VCaP (cell line): ENCODE measurements around the gene CRCP.
"Not testable (repeated sequence)": the region's sequence is repeated elsewhere in the genome, so short reads cannot be mapped to it uniquely, and the experiment has no call there.

Experiments
- H3K27ac ChIP-seq: fragments of 450-650 bp; 2 replicates; pipeline ENCODE4 v1.5.1; 2017
- TF ChIP-seq, protein P1 (sequence below): fragments of 450-650 bp; conservative IDR thresholded peaks from 2 replicates; pipeline ENCODE4 v1.5.1; 2017; ENCODE audit warnings: mild to moderate bottlenecking, moderate library complexity

CRCP gene

DNA sequence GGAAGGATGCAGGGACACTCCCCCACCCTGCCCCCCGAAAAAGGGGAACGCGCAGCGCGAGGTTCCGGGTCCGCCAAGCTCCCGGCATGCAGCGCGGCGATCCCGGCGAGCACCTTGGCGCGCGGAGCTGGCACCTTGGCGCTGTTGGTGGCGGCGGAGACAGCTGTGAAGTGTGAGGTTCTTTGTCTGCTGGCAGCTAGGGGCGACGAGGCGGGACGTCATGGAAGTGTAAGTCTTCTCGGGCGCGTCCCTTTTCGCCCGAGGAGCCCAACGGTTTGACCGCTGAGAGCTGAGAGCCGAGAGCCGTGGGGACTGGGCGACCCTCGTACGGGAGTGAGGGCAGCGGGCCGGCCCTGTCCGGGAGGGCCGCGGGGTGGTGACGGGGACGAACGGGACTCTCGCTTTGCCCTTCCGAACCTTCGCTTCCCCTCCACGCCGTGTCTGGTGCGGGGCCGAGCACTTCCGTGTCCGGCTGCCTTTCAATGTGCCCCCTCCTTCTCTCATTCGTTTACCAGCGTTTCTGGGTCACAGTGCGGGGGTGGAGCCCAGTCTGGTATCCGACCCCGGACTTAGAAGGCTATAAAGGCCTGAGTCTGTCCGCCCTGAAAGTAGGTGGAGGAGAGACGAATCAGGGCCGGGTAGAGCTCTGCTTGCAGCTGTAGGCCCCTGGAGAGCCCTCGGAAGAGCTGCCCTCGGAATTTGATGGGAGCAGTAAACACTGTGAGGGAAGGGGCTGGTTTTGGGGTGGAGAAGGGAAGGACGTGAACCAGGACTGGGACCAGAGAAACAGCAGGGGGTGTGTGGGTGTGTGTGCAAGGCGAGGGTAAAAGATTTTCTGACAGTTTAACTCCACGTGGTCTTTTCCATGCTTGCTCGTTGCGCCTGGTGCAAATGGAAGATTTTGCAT, at the start of gene CRCP:
TSS of gene CRCP (plus strand) at position 105 of the 907 bp plus-strand sequence. CDS start at position 221, 116 bp downstream.
- peak within 1 kb of the TSS; percentile 98 for H3K27ac ChIP-seq
- TF ChIP-seq, protein P1, sequence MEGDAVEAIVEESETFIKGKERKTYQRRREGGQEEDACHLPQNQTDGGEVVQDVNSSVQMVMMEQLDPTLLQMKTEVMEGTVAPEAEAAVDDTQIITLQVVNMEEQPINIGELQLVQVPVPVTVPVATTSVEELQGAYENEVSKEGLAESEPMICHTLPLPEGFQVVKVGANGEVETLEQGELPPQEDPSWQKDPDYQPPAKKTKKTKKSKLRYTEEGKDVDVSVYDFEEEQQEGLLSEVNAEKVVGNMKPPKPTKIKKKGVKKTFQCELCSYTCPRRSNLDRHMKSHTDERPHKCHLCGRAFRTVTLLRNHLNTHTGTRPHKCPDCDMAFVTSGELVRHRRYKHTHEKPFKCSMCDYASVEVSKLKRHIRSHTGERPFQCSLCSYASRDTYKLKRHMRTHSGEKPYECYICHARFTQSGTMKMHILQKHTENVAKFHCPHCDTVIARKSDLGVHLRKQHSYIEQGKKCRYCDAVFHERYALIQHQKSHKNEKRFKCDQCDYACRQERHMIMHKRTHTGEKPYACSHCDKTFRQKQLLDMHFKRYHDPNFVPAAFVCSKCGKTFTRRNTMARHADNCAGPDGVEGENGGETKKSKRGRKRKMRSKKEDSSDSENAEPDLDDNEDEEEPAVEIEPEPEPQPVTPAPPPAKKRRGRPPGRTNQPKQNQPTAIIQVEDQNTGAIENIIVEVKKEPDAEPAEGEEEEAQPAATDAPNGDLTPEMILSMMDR, result no peak

DNA sequence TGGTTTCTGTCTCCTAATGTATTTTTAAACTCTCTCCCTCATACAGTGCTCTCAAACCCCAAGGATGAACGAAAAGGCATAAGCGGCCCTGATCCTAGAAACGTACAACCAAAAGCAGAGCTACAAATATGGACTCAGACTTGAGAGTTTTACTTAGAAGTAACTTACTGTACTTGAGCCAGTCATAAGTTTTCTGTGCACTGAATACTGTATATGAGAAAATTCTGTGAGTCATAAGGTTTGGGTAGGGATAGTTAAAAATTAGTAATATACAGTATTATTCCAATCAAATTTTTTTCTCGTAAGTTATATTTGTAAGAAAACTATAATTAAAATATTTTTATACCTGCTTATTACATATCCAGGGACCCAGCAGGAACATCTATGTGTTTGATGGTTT, 44.9 kb upstream of the CRCP start:
- H3K27ac ChIP-seq, result no peak overlapping the region
- TF ChIP-seq, protein P1, result no peak

DNA sequence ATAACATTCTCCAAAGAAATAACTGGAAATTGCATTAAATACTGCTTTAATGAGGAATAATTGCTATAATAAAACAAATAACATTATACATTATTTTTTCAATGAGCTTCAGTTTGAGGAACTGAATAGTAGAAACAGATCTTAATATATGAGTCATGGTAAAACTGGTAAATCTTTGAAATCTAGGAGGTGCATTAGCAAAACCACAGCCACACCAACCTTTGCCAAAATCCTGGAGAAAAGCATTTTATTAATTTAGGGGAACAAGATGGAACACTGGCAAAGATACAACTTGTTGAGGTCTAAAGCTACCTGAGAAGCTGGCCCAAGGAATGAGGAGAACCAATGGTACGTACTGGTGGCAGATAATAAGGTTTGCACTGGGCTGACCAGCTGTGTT, 44.4 kb upstream of the CRCP start:
- H3K27ac ChIP-seq, result no peak overlapping the region
- TF ChIP-seq, protein P1, result no peak

DNA sequence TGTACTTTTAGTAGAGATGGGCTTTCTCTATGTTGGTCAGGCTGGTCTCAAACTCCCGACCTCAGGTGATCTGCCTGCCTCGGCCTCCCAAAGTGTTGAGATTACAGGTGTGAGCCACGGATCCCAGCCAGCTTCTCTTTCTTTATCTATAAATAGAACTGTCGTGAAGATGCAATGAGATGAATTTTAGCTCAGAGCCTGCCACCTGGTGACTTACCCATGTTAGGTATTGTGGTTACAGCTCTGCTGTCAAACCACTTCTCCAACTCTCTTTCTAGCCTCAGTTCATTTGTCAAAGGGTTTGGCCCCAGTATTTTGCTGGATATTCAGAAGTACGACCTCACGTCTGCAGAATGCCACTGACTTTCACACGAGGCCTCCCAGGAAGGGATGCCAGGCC, 42.4 kb upstream of the CRCP start:
- TF ChIP-seq, protein P1, result peak; percentile 26; the same call in 1 of the 2 replicates

DNA sequence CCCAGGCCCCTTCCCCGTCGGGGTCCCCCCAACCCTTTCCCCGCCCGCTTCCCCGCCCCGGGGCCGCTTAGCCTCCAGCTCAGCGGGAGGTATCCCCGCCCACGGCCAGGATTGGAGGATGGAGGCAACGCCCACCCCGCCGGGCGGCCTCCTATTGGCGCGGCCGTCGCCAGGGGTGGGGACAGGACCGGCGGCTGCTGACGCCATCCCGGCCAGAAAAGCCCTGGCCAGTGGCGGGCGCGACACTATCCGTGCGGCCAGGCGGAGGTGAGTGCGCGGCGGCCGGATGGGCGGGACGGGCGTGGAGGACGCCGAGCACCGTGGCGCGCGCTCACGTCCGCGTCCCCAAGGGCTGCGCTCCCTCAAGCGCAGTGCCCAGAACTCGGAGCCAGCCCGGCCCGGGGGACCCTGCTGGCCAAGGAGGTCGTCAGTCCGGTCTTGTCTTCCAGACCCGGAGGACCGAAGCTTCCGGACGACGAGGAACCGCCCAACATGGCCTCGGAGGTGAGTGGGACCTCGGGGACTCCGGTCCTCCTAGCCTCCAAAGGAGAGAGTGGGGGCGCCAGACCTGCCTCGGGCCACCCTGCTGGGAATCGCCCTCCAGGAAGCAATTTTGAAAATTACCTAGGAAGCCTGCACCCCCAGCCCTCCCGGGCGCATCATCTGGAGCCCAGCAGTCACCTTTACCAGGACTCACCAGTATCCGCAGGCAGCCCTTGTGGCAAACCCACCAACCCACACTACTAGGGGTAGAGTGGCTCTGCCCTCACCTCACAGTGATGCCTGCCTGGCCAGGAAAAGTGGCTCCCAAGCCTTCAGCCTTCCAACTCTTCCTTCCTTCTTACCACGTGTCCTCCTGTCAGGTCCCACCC, 38.8 kb upstream of the CRCP start, which contains the start of gene ASL:
TSS of gene ASL (plus strand) at position 230 of the 872 bp plus-strand sequence. CDS start at position 493, 263 bp downstream.
- TF ChIP-seq, protein P1, result no peak
- peak within 1 kb of the TSS; percentile 69 for H3K27ac ChIP-seq

More for the DNA sequence above, 42.4 kb upstream of the CRCP start:
- H3K27ac ChIP-seq, result not testable (repeated sequence)

DNA sequence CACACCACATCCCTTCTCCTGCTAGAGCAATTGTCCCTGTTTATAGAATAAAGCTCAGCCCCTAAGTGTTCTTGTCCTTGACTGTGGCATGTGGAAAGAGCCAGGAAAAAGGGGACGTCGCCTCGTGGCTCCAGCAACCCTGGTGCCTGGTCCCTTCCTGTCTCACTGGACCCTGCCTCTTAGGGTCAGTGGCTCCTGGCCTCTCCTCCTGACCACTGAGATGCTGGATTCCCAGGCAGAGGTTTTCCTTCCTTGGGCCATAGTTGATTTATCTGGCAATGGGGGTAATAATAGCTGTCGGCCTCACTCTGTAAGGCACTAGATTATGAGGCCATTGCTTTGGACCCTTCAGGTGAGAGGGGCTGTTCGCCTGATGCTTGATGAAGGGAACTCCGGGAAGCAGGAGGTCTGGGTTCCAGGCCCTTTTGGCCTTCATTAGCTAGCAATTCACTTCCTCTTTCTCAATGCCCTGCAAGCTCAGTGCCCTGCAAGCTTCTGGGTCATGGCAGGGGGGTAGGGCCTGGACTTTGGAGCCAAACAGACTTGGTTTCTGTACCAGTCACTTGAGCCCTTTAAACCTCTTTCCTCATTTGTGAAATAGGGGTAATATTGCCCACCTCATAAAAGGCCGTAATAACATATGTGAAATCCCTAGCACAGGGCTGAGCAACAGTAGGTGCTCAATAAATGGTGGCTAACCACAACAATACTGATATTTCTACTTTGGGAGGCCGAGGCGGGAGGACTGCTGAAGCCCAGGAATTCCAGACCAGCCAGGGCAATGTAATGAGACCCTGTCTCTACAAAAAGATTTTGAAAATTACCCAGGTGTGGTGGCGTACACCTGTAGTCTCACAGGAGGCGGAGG, 38.0 kb upstream of the CRCP start:
- TF ChIP-seq, protein P1, result no peak
- H3K27ac ChIP-seq, result peak overlapping the region; percentile 69; the same call in 1 of the 2 replicates
